GM23338 (cell line): ENCODE measurements around the gene FILIP1L.

ENCODE experiments used
- CREB1 ChIP-seq: fragments of 250-450 bp; sonication (Bioruptor Pico); IDR thresholded peaks from 2 replicates; pipeline ENCODE4 v1.5.0; 2020; ENCODE audit warnings: low read depth, mild to moderate bottlenecking, moderate library complexity
- CTCF ChIP-seq, 2 experiments: fragments of 200-600 bp in 1 of 2; sonication (generic) in 1 of 2; conservative IDR thresholded peaks; 2 replicates each; pipeline versions ENCODE4 v1.5.1 to v1.6.1; 2016 to 2017; ENCODE audit warnings: antibody characterized with exemption in 2 of 2, low read depth in 2 of 2, mild to moderate bottlenecking in 2 of 2, moderate library complexity in 1 of 2
- ETS1 ChIP-seq: IDR thresholded peaks from 2 replicates; pipeline ENCODE4 v1.6.1; 2016; ENCODE audit warnings: antibody characterized with exemption
- EZH2 ChIP-seq: fragments of 200-600 bp; sonication (generic); IDR thresholded peaks from one replicate; pipeline ENCODE4 v1.8.0; 2017; ENCODE audit warnings: antibody characterized with exemption, mild to moderate bottlenecking, low read depth; ENCODE audit not compliant: unreplicated experiment
- EZH2phosphoT487 ChIP-seq: fragments of 200-600 bp; sonication (generic); IDR thresholded peaks from one replicate; pipeline ENCODE4 v1.8.1; 2018; ENCODE audit warnings: antibody characterized with exemption; ENCODE audit not compliant: unreplicated experiment
- JUNB ChIP-seq: IDR thresholded peaks from one replicate; pipeline ENCODE4 v1.6.1; 2016; ENCODE audit warnings: antibody characterized with exemption; ENCODE audit not compliant: unreplicated experiment
- NANOG ChIP-seq: IDR thresholded peaks from 2 replicates; pipeline ENCODE4 v1.6.1; 2016; ENCODE audit warnings: antibody characterized with exemption, borderline replicate concordance
- POLR2AphosphoS5 ChIP-seq: IDR thresholded peaks from 2 replicates; pipeline ENCODE4 v1.6.1; 2016; ENCODE audit warnings: antibody characterized with exemption, low read depth
- REST ChIP-seq: IDR thresholded peaks from one replicate; pipeline ENCODE4 v1.6.1; 2018; ENCODE audit warnings: antibody characterized with exemption; ENCODE audit not compliant: unreplicated experiment
- STAT1 ChIP-seq: IDR thresholded peaks from one replicate; pipeline ENCODE4 v1.6.1; 2016; ENCODE audit warnings: antibody characterized with exemption; ENCODE audit not compliant: unreplicated experiment
- ZNF331 ChIP-seq: fragments of 250-450 bp; sonication (Bioruptor Pico); IDR thresholded peaks from 2 replicates; pipeline ENCODE4 v1.5.0; 2020; ENCODE audit warnings: low read depth, mild to moderate bottlenecking, moderate library complexity
- ZNF462 ChIP-seq: fragments of 250-450 bp; sonication (Bioruptor Pico); IDR thresholded peaks from 2 replicates; pipeline ENCODE4 v1.5.0; 2020; ENCODE audit warnings: mild to moderate bottlenecking, moderate library complexity

- TF ChIP-seq CTCF (conservative IDR thresholded peaks at IDR 0.05; ENCODE audit: low read depth in 2 of 2) (no peak), EZH2 (no peak), POLR2AphosphoS5 (no peak), JUNB (no peak), ZNF462 (CRISPR knock-in tag) (no peak), EZH2phosphoT487 (no peak), REST (no peak), NANOG (no peak), ZNF331 (CRISPR knock-in tag) (no peak), CREB1 (no peak), ETS1 (no peak), STAT1 (no peak)
These were observed 75.2 kb downstream of the FILIP1L start for GRCh38 chr3:100039075-100039474.
